ENCODE results near the gene BCR. TPM values are rescaled to one million over a fixed set of nuclear protein-coding genes. Genes with fewer than 3 reads are reported as not detected.

Gene BCR
- polyA plus RNA-seq, 1 experiment: 24.0 TPM

DNA sequence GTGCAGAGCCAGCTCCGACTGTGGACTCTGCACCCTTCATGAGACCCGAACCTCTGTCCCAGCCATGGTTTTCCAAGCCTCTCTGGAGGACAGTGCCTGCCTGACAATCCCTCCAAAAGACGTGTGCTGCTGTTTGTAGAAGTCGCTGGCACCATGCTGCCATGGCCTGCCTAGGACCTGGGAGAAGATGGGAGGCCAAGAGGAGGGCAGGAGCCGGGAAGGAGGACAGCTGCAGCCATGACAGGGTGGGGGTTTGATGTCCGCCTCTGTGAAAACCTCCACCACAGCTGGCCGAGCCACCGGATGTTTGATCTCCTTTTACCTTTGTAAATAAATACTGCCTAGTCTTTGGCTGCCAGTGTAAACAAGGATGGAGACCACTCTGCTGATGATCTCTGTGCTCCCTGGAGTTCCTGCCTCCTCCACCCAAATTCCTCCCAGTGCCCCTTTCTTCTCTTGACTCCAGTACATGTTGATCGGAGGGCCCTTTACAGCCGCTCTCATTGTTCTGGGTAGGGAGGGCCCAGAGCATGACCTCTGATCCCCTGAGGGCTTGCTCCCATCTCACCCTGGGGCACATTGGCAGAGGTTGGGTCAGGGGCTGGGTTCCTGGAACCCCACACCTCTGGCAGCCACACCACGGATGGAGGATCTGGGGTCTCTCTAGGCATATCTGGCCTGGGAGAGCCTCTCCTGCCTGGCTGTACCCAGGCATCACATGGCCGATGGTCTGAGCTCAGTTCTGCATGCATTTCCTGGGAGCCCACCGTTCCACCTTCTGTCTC lies 66.9 kb downstream of the BCR start:
- no peak for DNase-seq (ENCODE audit: low read depth)
- no peaks in the 10 kb centered on the region for H3K27me3 ChIP-seq (ENCODE audit: control insufficient read depth, insufficient read depth, low read length)
- POLR2A ChIA-PET: no interaction called here
- CTCF ChIA-PET: interaction anchor here (0.8 kb wide), 1 partner anchor 35 kb away, joined by 3 read pairs; no protein-coding TSS in a partner anchor
- TF ChIP-seq, protein P1, sequence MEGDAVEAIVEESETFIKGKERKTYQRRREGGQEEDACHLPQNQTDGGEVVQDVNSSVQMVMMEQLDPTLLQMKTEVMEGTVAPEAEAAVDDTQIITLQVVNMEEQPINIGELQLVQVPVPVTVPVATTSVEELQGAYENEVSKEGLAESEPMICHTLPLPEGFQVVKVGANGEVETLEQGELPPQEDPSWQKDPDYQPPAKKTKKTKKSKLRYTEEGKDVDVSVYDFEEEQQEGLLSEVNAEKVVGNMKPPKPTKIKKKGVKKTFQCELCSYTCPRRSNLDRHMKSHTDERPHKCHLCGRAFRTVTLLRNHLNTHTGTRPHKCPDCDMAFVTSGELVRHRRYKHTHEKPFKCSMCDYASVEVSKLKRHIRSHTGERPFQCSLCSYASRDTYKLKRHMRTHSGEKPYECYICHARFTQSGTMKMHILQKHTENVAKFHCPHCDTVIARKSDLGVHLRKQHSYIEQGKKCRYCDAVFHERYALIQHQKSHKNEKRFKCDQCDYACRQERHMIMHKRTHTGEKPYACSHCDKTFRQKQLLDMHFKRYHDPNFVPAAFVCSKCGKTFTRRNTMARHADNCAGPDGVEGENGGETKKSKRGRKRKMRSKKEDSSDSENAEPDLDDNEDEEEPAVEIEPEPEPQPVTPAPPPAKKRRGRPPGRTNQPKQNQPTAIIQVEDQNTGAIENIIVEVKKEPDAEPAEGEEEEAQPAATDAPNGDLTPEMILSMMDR (IDR thresholded peaks at IDR 0.05; ENCODE audit: insufficient read depth, low read depth, low read length): no peak
- no peaks in the 10 kb centered on the region for H3K36me3 ChIP-seq (ENCODE audit: control insufficient read depth, insufficient read depth, low read length)
- no peak overlapping the region for H3K4me3 ChIP-seq (ENCODE audit: low read depth, low read length)

DNA sequence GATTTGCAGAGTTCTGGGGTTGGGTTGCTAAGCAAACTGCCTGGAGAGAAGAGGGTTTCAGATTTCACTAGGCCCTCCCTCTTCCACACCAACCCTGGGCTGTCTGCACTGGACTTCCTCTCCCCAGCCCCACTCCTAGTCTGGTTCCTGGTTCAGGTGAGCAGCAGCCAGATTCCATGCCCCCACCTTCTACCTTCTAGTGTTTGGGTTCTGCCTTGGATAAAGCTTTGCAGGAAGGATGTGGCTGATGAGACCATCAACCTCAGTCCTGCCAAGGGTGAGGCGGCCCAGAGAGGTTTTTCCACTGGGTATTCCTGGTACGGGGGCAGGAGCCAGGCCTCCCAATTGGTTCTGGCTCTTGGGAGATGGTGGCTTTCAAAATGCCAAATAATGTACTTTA lies 68.3 kb downstream of the BCR start:
- Histone ChIP-seq H3K36me3 (ENCODE audit: control insufficient read depth, insufficient read depth, low read length) (no peaks in the 10 kb centered on the region), H3K4me3 (ENCODE audit: low read depth, low read length) (no peak overlapping the region), H3K27me3 (ENCODE audit: control insufficient read depth, insufficient read depth, low read length) (no peaks in the 10 kb centered on the region)
- TF ChIP-seq, protein P1 (IDR thresholded peaks at IDR 0.05; ENCODE audit: insufficient read depth, low read depth, low read length): no peak
- no peak for DNase-seq (ENCODE audit: low read depth)
- ChIA-PET CTCF (interaction anchor here (3.3 kb wide), 1 partner anchor 33 kb away, joined by 8 read pairs; no protein-coding TSS in a partner anchor), POLR2A (no interaction called here)

DNA sequence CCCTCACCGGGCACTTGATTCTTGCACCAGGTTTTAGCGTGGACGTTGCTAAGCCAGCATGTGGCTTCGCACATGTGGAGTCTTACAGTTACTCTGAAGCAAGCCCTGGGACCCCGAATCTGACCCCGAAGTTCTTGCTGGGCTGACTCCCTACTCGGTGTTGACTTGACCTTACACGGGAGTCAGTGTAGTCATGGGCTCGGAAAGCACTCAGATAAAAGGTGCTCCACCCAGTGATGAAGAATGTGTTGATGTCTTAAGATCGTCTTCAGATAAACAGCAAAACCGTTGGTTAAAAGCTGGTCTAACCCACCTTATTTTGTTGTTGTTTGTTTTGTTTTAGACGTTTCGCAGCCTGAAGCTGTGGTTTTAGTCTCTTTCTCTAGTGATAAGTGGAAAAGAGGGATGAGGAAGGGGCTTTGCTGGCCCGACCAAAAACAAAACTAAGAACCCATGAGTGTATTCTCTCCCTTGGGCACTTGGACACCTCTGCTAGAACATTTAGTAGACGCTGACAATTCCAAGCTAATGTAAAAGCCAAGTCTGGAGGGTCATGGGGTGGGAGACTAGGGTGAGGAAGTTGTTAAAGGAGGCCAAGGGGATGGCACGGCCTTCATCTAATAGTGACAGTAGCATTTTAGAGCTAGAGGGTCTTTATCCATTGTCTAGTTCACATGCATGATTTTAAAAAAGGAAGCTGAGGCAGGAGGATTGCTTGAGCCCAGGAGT lies 69.9 kb downstream of the BCR start:
- TF ChIP-seq, protein P1 (IDR thresholded peaks at IDR 0.05; ENCODE audit: insufficient read depth, low read depth, low read length): no peak
- DNase-seq (ENCODE audit: low read depth): no peak
- H3K4me3 ChIP-seq (ENCODE audit: low read depth, low read length): no peak overlapping the region
- no peaks in the 10 kb centered on the region for H3K27me3 ChIP-seq (ENCODE audit: control insufficient read depth, insufficient read depth, low read length)
- no peaks in the 10 kb centered on the region; the same call in none of the 2 replicates for H3K36me3 ChIP-seq (ENCODE audit: control insufficient read depth, insufficient read depth, low read length)
- ChIA-PET CTCF (interaction anchor here (3.3 kb wide), 1 partner anchor 32 kb away, joined by 8 read pairs; no protein-coding TSS in a partner anchor), POLR2A (no interaction called here)

DNA sequence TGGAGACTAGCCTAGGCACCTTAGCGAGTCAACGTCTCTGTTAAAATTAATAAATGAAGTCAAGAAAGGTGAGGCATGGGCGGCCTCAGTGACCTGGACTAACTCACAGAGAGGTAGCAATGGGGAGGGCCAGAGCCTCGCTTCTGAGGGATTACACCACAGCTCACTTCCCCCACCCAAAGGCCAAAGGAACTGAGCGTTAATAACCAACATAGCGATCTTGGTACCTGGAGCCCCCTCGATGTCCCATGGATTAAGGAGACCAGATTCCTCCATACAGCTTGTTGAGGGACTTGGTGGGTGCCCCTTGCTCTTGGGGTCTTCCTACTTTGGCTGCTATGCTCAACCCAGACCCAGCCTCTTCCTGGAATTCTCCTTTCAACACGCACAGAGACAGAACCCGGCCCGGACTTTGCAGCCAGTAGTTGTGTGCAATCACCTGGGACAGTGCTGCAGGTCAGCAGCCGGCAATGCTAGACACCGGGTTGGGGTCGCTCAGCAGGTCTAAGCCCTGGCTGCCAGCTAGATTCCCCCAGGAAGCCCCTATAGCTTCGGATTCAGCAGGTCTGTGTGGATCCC lies 70.6 kb downstream of the BCR start:
- Histone ChIP-seq H3K27me3 (ENCODE audit: control insufficient read depth, insufficient read depth, low read length) (no peaks in the 10 kb centered on the region), H3K4me3 (ENCODE audit: low read depth, low read length) (no peak overlapping the region), H3K36me3 (ENCODE audit: control insufficient read depth, insufficient read depth, low read length) (peaks cover 3% of the 10 kb centered on the region)
- TF ChIP-seq, protein P1 (IDR thresholded peaks at IDR 0.05; ENCODE audit: insufficient read depth, low read depth, low read length): no peak
- ChIA-PET CTCF (interaction anchor here (1.1 to 3.3 kb wide), 2 partner anchors 31 to 77 kb away, joined by 3 to 8 read pairs; no protein-coding TSS in a partner anchor), POLR2A (no interaction called here)
- no peak for DNase-seq (ENCODE audit: low read depth)
